SJCRH30 (cell line): ENCODE results near the gene PTPRM. TPM values are rescaled to one million over a fixed set of nuclear protein-coding genes. Genes with fewer than 3 reads are reported as not detected.
"Not testable (repeated sequence)": the region's sequence is repeated elsewhere in the genome, so short reads cannot be mapped to it uniquely, and the experiment has no call there.

Experiments
- DNase-seq, 2 experiments: peaks; one replicate each; pipeline ENCODE4 v3.0.0-alpha.2; 2015 to 2020
- H3K27ac ChIP-seq: fragments of 250-450 bp; sonication (Bioruptor Pico); 2 replicates; pipeline ENCODE4 v1.5.1; 2020; ENCODE audit warnings: mild to moderate bottlenecking, moderate library complexity
- H3K27me3 ChIP-seq: fragments of 250-450 bp; sonication (Bioruptor Pico); 2 replicates; pipeline ENCODE4 v1.5.1; 2020; ENCODE audit warnings: mild to moderate bottlenecking, moderate library complexity
- H3K36me3 ChIP-seq: fragments of 250-450 bp; sonication (Bioruptor Pico); 2 replicates; pipeline ENCODE4 v1.5.1; 2020; ENCODE audit warnings: mild to moderate bottlenecking, moderate library complexity
- H3K4me1 ChIP-seq: fragments of 250-450 bp; sonication (Bioruptor Pico); 2 replicates; pipeline ENCODE4 v1.5.1; 2020; ENCODE audit warnings: mild to moderate bottlenecking, moderate library complexity
- H3K4me3 ChIP-seq: fragments of 250-450 bp; sonication (Bioruptor Pico); 2 replicates; pipeline ENCODE4 v1.5.1; 2020; ENCODE audit warnings: mild to moderate bottlenecking, moderate library complexity
- H3K9me3 ChIP-seq: fragments of 250-450 bp; sonication (Bioruptor Pico); replicated peaks from 2 replicates; pipeline ENCODE4 v1.5.1; 2020; ENCODE audit warnings: mild to moderate bottlenecking, moderate library complexity
- total RNA-seq: library from RNA; depleted of rRNA; stranded (reverse); fragments of >200 nt; shearing (Covaris generic); gene quantifications from 2 replicates; pipeline ENCODE4 v1.2.3, GENCODE V29; 2014

Gene PTPRM
- total RNA-seq, 1 experiment from 2014 or later, result 10.1 TPM

DNA sequence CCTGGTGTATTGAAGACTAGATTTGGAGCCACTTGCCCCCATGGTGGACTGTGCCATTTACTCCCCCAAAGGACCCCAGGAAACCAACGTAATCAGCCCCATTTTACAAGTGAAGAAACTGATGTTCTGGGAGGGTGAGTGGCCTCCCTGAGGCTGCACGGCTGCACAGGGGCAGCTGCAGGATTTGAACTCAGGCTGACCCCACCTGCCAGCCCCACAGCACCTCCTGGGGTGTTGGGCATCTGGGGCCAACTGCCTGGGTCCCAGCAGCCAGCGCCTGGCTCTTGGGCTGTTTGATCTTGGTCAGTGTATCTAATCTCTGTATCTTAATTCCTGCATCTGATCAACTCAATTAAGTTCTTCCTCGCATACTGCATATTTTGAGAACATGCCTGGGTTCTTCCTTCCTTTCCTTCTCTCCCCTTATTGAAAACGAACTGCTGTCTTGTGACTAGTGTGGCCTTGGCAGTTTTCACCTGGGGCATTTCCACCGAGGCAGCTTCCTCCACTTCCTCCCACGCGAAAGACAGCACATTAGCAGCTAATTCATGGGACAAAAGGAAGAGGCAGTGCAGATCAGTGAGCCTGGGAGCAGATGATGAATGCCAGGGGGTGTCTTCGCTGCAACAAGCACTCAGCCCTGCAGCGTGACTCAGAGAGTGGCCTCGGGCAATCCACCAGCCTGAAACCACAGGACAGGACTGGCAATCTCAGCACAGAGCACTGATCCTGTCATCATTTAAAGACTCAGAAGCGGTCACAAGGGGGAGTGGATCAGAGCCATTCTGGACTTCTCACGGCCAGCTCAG, 858.0 kb downstream of the PTPRM start:
- Histone ChIP-seq H3K4me1 (peaks cover 15% of the 10 kb centered on the region), H3K9me3 (no peaks in the 10 kb centered on the region), H3K27me3 (no peaks in the 10 kb centered on the region), H3K36me3 (no peaks in the 10 kb centered on the region), H3K4me3 (no peak overlapping the region), H3K27ac (peak overlapping the region; percentile 42; the same call in 1 of the 2 replicates)
- peak; percentile 61 to 72 for DNase-seq

DNA sequence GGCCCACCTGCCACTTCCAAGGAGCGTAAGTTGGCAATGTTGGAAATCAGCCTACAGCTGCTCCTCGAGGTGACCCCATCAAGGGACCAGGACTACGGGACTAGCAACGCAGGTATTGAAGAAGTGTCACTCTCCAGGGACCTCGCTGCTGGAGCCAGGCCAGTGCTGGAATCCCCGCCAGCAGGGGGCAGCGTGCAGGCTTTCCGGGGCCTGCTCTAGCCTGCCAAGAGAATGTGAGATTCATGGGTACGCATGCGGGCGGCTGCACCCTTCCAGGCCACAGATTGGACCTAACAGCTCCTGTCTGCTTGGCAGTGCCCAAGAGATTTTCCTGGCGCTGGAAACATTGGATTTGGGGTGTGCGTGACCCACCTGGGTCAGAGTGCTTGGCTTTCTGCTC, 859.3 kb downstream of the PTPRM start:
- peaks cover 15% of the 10 kb centered on the region for H3K4me1 ChIP-seq
- no peaks in the 10 kb centered on the region for H3K27me3 ChIP-seq
- H3K9me3 ChIP-seq, result no peaks in the 10 kb centered on the region
- H3K36me3 ChIP-seq, result no peaks in the 10 kb centered on the region
- H3K4me3 ChIP-seq, result no peak overlapping the region
- H3K27ac ChIP-seq, result no peak overlapping the region
- peak in 1 of 2 experiments; percentile 23 for DNase-seq

DNA sequence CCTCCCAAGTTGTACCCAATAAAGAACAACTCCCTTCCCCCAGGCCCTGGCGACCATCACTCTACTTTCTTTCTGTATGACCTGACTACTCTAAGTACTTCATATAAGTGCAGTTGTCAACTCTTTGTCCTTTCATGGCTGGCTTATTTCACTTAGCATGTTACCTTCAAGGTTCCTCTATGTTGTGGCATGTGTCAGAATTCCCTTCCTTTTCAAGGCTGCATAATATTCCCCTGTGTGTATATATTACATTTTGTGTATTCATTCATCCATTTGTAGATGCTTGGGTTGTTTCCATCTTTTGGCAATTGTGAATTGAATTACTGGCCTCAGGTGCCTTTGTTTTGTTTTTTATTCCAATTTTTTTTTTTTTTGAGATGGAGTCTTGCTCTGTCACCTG, 860.2 kb downstream of the PTPRM start:
- H3K4me1 ChIP-seq, result peaks cover 15% of the 10 kb centered on the region
- no peak for DNase-seq
- H3K27ac ChIP-seq, result no peak overlapping the region
- H3K4me3 ChIP-seq, result no peak overlapping the region
- H3K36me3 ChIP-seq, result no peaks in the 10 kb centered on the region
- no peaks in the 10 kb centered on the region for H3K9me3 ChIP-seq
- H3K27me3 ChIP-seq, result no peaks in the 10 kb centered on the region

DNA sequence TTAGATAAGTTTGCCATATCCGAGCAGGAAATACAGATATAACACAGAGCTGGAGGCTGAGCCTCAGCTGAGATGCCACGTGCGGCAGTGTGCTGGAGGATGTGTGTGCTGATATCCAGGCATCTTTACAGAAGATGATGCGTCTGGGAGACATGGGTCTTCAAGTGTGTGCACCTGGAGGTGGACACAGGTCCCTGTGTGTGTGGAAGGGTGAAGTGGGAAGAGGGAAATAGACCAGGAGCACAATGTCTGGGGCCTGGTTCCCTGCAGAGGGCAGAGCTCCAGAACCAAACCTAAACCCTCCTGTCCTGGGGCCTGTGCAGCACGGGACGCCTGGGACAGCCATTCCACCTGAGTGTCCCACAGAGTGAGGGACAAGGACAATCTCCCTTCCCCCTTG, 861.8 kb downstream of the PTPRM start:
- Histone ChIP-seq H3K9me3 (no peaks in the 10 kb centered on the region), H3K27me3 (no peaks in the 10 kb centered on the region), H3K4me1 (peaks cover 9% of the 10 kb centered on the region), H3K4me3 (no peak overlapping the region), H3K27ac (no peak overlapping the region), H3K36me3 (no peaks in the 10 kb centered on the region)
- no peak for DNase-seq

DNA sequence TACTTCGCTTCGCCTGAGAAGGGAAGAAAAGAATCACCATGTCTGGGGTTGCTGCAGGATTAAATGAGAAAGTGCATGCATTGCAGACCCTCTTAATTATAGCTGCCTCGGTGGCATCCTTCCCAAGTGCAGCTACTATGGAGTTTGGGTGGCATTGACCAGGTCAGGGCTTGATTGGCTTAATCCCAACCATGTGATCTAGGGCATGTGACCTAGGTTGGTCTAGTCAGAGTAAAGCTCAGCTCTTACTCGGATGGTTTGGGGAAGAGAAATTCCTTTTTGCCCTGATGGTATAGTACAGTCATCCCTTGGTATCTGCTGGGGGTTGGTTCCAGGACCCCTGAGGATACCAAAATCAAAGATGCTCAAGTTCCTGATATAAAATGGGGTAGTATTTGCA, 863.9 kb downstream of the PTPRM start:
- no peak for DNase-seq
- Histone ChIP-seq H3K27me3 (no peaks in the 10 kb centered on the region), H3K4me1 (no peaks in the 10 kb centered on the region), H3K9me3 (no peaks in the 10 kb centered on the region), H3K36me3 (no peaks in the 10 kb centered on the region), H3K4me3 (no peak overlapping the region), H3K27ac (no peak overlapping the region)

DNA sequence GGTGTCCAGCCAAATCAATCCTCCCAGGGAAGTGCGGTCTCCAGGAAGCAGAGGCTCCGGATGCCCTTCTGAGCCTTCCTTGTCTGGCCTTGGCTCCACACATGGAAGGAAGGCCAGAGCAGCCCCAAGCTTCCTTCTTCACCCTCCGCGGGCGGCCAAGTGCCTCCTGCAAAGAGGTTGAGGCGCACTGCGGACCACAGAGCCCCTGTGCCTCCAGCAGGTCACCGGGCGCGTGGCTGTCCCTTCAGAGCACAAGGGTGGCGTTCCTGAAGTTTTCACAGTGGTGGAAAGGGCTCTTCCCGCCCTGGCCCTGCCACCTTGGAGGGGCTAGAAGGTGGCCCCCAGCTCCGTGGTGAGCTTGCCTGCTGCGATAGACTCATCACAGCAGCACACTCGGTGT, 866.2 kb downstream of the PTPRM start:
- H3K27me3 ChIP-seq, result no peaks in the 10 kb centered on the region
- no peaks in the 10 kb centered on the region for H3K4me1 ChIP-seq
- no peak for DNase-seq
- H3K4me3 ChIP-seq, result no peak overlapping the region
- no peaks in the 10 kb centered on the region for H3K36me3 ChIP-seq
- no peak overlapping the region for H3K27ac ChIP-seq
- no peaks in the 10 kb centered on the region for H3K9me3 ChIP-seq

DNA sequence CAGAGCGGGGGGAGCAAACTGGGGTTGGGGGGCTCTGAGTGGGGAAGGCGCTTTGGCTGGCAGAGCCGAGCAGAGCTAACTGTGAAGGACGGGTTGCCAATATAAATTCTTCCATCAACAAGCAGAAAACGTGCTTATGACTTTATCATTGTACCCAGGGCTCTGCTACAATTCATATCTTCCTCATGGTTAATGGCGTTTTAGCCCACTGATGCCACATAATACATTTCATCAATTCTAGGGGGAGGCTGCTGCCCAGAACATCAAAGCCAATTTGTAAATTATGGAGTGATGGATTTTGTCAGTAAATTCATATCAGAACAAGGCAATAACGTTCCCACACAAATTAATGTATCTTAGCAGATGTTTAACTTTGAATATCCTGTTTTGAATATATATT, 866.7 kb downstream of the PTPRM start:
- H3K36me3 ChIP-seq, result no peaks in the 10 kb centered on the region
- H3K9me3 ChIP-seq, result no peaks in the 10 kb centered on the region
- no peaks in the 10 kb centered on the region for H3K4me1 ChIP-seq
- H3K27me3 ChIP-seq, result no peaks in the 10 kb centered on the region
- H3K4me3 ChIP-seq, result no peak overlapping the region
- no peak overlapping the region for H3K27ac ChIP-seq
- no peak for DNase-seq

DNA sequence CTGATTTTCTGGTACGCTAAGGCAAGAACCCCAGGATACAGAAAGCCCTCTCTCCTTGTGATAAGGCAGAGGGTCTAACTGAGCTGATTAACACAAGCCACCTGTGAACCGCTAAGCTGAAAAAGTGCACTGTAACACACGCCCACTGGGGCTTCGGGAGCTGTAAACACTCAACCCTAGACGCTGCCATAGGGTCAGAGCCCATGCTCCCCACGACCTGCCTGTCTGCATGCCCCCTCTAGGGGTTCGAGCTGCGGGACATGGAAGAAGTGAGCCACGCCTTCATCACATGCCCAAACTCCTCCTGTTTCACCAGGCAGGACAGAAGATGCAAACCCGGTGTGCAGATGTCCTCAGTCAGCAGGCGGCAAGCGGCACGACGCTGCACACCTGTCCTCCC, 868.3 kb downstream of the PTPRM start:
- no peak overlapping the region for H3K27ac ChIP-seq
- no peaks in the 10 kb centered on the region for H3K4me1 ChIP-seq
- no peak overlapping the region for H3K4me3 ChIP-seq
- no peaks in the 10 kb centered on the region for H3K9me3 ChIP-seq
- H3K36me3 ChIP-seq, result no peaks in the 10 kb centered on the region
- no peaks in the 10 kb centered on the region for H3K27me3 ChIP-seq
- peak in 1 of 2 experiments; percentile 24 for DNase-seq

DNA sequence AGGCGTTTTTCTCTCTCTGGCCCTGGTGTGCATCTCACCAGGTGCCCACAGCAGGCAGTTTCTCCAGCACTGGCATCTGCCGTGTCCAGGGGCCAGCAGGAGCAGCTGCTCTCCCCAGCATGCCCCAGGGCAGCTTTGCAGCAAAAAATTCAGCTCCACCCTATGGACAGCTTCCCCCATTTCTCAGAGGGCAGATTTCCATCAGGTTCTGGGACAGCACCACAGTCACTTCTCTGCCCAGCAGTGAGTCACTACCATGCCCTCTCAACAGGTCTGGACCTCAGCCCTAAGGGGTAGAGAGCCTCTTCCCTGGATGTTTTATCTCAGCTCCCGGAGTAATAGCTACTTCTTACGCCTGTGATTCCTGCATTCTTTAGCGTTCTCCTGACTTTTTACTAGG, 871.9 kb downstream of the PTPRM start:
- Histone ChIP-seq H3K4me1 (no peaks in the 10 kb centered on the region), H3K27ac (no peak overlapping the region), H3K9me3 (no peaks in the 10 kb centered on the region), H3K27me3 (no peaks in the 10 kb centered on the region), H3K36me3 (no peaks in the 10 kb centered on the region), H3K4me3 (no peak overlapping the region)
- peak in 1 of 2 experiments; percentile 47 for DNase-seq

DNA sequence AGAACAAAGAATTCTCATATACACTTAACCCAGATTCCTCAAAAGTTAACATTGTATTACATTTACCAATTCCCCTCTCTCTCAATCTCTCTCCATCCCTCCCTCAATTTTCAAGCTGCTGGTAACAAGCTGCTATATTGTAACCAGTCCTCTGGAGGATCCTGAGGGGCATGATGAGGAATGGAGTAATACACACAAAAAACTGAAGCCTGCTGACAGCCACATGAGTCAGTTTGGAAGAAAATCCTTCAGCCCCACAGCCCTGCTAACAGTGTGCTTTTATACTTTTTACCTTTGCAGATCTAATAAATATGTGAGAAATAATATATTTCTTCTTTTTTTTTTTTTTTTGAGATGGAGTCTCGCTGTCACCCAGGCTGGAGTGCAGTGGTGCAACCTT, 876.4 kb downstream of the PTPRM start:
- Histone ChIP-seq H3K4me1 (no peaks in the 10 kb centered on the region), H3K27me3 (no peaks in the 10 kb centered on the region), H3K4me3 (no peak overlapping the region), H3K27ac (no peak overlapping the region), H3K9me3 (no peaks in the 10 kb centered on the region), H3K36me3 (no peaks in the 10 kb centered on the region)
- DNase-seq, result no peak

DNA sequence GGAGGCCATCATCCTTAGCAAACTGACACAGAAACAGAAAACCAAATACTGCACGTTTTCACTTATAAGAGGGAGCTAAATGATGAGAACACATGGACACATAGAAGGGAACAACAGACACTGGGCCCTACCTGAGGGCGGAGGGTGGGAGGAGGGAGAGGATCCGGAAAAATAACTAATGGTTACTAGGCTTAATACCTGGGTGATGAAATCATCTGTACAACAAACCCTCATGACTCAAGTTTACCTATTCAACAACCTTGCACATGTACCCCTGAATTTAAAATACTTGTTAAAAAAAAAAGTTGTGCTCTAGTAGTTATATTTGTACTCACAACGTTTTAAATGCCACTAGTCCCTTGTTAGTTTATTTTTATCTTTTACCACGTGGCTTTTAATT, 879.8 kb downstream of the PTPRM start:
- H3K27ac ChIP-seq, H3K27me3 ChIP-seq, H3K36me3 ChIP-seq, H3K9me3 ChIP-seq, H3K4me1 ChIP-seq, H3K4me3 ChIP-seq, DNase-seq: not testable (repeated sequence)

DNA sequence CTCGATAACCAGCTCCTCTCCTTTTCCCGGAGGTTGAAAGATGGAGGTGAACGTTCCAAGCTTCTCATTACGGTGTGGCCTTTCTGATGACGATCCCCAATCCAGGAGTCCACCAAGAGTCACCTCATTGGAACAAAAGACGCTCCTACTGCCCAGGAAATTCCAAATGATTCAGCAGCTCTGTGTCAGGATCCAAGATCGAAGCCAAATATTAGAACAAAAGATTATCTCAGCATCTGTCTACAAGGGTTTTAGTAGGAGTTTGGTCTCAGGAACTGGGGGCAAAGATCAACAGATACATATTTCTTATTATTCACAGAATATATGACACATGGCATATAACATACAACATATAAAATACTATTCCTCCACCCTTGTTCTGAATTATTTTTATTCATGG, 881.0 kb downstream of the PTPRM start:
- no peak for DNase-seq
- no peak overlapping the region for H3K27ac ChIP-seq
- H3K9me3 ChIP-seq, result no peaks in the 10 kb centered on the region
- H3K4me1 ChIP-seq, result no peaks in the 10 kb centered on the region
- H3K27me3 ChIP-seq, result no peaks in the 10 kb centered on the region
- H3K36me3 ChIP-seq, result no peaks in the 10 kb centered on the region
- H3K4me3 ChIP-seq, result no peak overlapping the region

DNA sequence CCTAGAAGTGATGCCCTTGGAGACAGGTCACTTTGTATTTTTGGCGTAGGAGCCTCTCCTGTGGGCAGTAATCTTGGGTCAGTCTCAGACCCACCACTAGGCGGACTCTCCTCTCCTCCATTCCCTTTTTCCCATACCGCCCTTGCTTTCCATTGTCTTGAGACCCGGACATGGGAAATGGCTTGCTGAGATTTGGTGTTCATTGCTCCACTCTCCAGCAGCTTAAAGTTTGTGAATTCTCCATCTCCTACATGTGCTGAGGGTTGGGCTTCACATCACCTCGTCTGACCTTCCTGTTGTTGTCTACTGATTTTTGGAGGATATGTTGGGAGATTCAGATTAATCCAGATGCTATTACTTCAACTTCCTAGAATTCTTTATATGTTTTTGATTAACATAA, 882.9 kb downstream of the PTPRM start:
- peak in 1 of 2 experiments; percentile 38 for DNase-seq
- Histone ChIP-seq H3K4me1 (no peaks in the 10 kb centered on the region), H3K27me3 (no peaks in the 10 kb centered on the region), H3K4me3 (no peak overlapping the region), H3K27ac (no peak overlapping the region), H3K9me3 (no peaks in the 10 kb centered on the region), H3K36me3 (no peaks in the 10 kb centered on the region)

DNA sequence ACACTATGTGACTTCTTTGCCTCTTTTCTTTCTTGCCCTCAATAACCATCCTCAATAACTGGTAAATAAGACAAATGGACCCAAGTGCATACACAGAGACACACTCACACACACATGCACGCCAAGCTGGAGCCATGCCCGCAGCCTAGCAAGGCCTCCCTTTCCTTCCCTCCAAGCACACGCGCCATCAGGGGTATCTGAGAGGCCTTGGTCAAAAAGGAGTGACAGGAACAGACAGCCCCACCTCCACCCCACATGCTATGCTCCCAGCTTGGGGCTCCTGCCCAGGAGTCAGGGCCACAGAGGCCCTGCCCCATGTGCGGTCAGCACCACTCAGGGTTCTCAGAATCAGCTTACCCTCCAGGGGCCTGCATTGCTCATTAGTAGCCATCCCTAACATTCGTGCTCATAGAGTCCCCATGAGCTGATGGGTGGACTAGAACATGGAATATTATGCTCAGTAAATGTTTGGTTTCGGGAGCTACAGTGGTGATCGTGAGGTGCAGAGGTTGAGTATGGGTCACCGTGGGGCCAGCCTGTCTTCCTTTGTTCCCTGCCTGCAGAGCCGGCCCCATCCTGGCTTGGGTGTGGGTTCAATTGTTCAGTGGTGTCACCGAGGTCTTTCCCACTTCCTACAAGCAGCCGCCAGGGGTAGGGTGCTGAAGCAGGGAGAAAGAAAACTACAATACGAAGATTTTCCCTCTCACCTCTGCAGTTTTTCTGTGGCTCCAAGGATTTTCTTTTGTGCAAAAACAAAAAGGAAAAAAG, 884.0 kb downstream of the PTPRM start:
- H3K27me3 ChIP-seq, result no peaks in the 10 kb centered on the region
- no peak overlapping the region for H3K4me3 ChIP-seq
- DNase-seq, result no peak
- no peaks in the 10 kb centered on the region for H3K9me3 ChIP-seq
- H3K4me1 ChIP-seq, result no peaks in the 10 kb centered on the region
- H3K36me3 ChIP-seq, result no peaks in the 10 kb centered on the region
- no peak overlapping the region for H3K27ac ChIP-seq

DNA sequence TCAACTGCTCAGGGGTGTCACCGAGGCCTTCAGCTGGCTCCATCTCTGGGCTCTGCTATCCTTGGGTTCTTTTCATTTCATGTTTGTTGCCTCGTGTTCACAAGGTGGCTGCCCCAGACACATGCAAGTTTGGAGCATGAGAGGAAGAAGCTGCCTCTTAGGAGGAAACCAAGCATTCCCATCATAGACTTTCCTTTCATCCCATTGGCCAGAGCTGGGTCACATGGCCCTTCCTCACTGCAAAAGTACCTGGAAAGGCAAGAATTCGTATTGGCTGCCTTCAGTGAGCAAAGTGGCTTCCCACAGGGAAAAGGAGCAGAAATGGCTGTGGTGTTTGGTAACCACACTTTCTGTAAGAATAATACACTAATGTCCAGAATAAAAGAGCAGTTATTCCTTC, 886.4 kb downstream of the PTPRM start:
- Histone ChIP-seq H3K9me3 (no peaks in the 10 kb centered on the region), H3K36me3 (no peaks in the 10 kb centered on the region), H3K27ac (no peak overlapping the region), H3K4me3 (no peak overlapping the region), H3K27me3 (no peaks in the 10 kb centered on the region), H3K4me1 (no peaks in the 10 kb centered on the region)
- no peak for DNase-seq
